Loucy (cell line): ENCODE measurements around the gene CCDC85C.

ENCODE experiments used
- H2AFZ ChIP-seq: fragments of 200-600 bp; sonication (generic); 2 replicates; pipeline ENCODE4 v1.6.0; 2016; ENCODE audit warnings: antibody characterized with exemption, mild to moderate bottlenecking, low read length, moderate library complexity
- H3F3A ChIP-seq: fragments of 200-600 bp; 2 replicates; pipeline ENCODE4 v1.6.0; 2016; ENCODE audit warnings: antibody characterized with exemption, low read depth, mild to moderate bottlenecking
- H3K27me3 ChIP-seq: fragments of 200-600 bp; sonication (generic); 2 replicates; pipeline ENCODE4 v1.6.1; 2014; ENCODE audit warnings: low read length, mild to moderate bottlenecking; ENCODE audit not compliant: insufficient read depth, poor library complexity, severe bottlenecking
- H3K36me3 ChIP-seq: fragments of 200-600 bp; sonication (generic); 2 replicates; pipeline ENCODE4 v1.6.1; 2016; ENCODE audit warnings: low read length; ENCODE audit not compliant: insufficient read depth
- H3K4me1 ChIP-seq: fragments of 200-600 bp; sonication (generic); 2 replicates; pipeline ENCODE4 v1.5.1; 2014; ENCODE audit warnings: low read length, mild to moderate bottlenecking; ENCODE audit not compliant: insufficient read depth, poor library complexity, severe bottlenecking
- H3K4me2 ChIP-seq: fragments of 200-600 bp; sonication (generic); 2 replicates; pipeline ENCODE4 v1.6.0; 2014; ENCODE audit warnings: antibody characterized with exemption, low read length, low read depth, mild to moderate bottlenecking; ENCODE audit not compliant: poor library complexity, severe bottlenecking
- H3K4me3 ChIP-seq: fragments of 200-600 bp; sonication (generic); 2 replicates; pipeline ENCODE4 v1.5.1; 2014; ENCODE audit warnings: low read length, mild to moderate bottlenecking, mixed read lengths; ENCODE audit not compliant: poor library complexity, severe bottlenecking
- H3K79me2 ChIP-seq: fragments of 200-600 bp; sonication (generic); 2 replicates; pipeline ENCODE4 v1.6.1; 2014; ENCODE audit warnings: low read length; ENCODE audit not compliant: insufficient read depth
- H3K9ac ChIP-seq: fragments of 200-600 bp; sonication (generic); 2 replicates; pipeline ENCODE4 v1.6.0; 2014; ENCODE audit warnings: mild to moderate bottlenecking, low read depth, low read length, moderate library complexity; ENCODE audit not compliant: poor library complexity, severe bottlenecking
- H3K9me2 ChIP-seq: fragments of 200-600 bp; sonication (generic); replicated peaks from 2 replicates; pipeline ENCODE4 v1.6.1; 2016; ENCODE audit warnings: low read depth, low read length, mixed read lengths
- H3K9me3 ChIP-seq: fragments of 200-600 bp; sonication (generic); 2 replicates; pipeline ENCODE4 v1.6.1; 2014; ENCODE audit warnings: mild to moderate bottlenecking, antibody characterized with exemption, low read length, low read depth; ENCODE audit not compliant: insufficient read depth
- H4K20me1 ChIP-seq: fragments of 200-600 bp; sonication (generic); 2 replicates; pipeline ENCODE4 v1.6.0; 2014; ENCODE audit warnings: antibody characterized with exemption, low read length, mild to moderate bottlenecking; ENCODE audit not compliant: insufficient read depth, poor library complexity, severe bottlenecking
- CTCF ChIP-seq: fragments of 200-600 bp; sonication (generic); conservative IDR thresholded peaks from 2 replicates; pipeline ENCODE4 v1.5.1; 2014; ENCODE audit warnings: mild to moderate bottlenecking, antibody characterized with exemption, low read length
- EZH2phosphoT487 ChIP-seq: fragments of 200-600 bp; IDR thresholded peaks from 2 replicates; pipeline ENCODE4 v1.6.1; 2018; ENCODE audit warnings: antibody characterized with exemption, mild to moderate bottlenecking, moderate library complexity, borderline replicate concordance

CCDC85C gene

GRCh38 chr14:99544991-99545390, 59.0 kb downstream of the CCDC85C start:
- no peak for TF ChIP-seq CTCF
- TF ChIP-seq EZH2phosphoT487: no peak
- H3K27me3 ChIP-seq: no peaks in the 10 kb centered on the region
- peaks cover 17% of the 10 kb centered on the region for H3K4me1 ChIP-seq
- peaks cover 51% of the 10 kb centered on the region; the same call in 1 of the 2 replicates for H3K79me2 ChIP-seq
- H3K9me2 ChIP-seq: no peaks in the 10 kb centered on the region
- H4K20me1 ChIP-seq: peaks cover 3% of the 10 kb centered on the region
- H2AFZ ChIP-seq: no peak overlapping the region
- H3K9me3 ChIP-seq: no peaks in the 10 kb centered on the region
- H3F3A ChIP-seq: no peaks in the 10 kb centered on the region
- no peaks in the 10 kb centered on the region for H3K36me3 ChIP-seq
- H3K9ac ChIP-seq: no peak overlapping the region
- no peak overlapping the region for H3K4me3 ChIP-seq
- H3K4me2 ChIP-seq: no peak overlapping the region

DNA sequence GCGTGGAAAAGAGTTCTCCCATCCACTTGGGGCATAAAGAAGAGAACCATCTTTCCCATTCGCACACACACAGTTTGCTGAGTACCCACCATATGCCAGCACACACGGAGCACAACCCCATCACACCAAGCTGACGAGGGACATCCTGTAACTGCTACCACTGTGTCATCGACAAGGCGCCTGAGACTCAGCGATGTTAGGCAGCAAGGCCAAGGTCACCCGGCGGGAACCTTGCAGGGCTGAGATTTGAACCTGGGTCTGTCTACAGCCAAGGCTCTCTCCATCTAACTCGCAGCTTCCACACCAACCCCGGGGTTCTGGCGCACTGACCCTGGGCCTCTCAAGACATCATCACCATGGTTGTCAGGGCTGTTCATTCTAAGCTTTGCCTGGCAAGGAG, 60.0 kb downstream of the CCDC85C start:
- Histone ChIP-seq H3F3A (no peaks in the 10 kb centered on the region), H3K27me3 (no peaks in the 10 kb centered on the region), H4K20me1 (peaks cover 3% of the 10 kb centered on the region), H3K79me2 (peaks cover 48% of the 10 kb centered on the region; the same call in 1 of the 2 replicates), H2AFZ (no peak overlapping the region), H3K9me2 (no peaks in the 10 kb centered on the region), H3K9me3 (no peaks in the 10 kb centered on the region), H3K4me2 (no peak overlapping the region), H3K4me3 (no peak overlapping the region), H3K4me1 (peaks cover 17% of the 10 kb centered on the region), H3K36me3 (no peaks in the 10 kb centered on the region), H3K9ac (no peak overlapping the region)
- TF ChIP-seq EZH2phosphoT487 (no peak), CTCF (no peak)

GRCh38 chr14:99543370-99543769, 60.6 kb downstream of the CCDC85C start:
- peaks cover 46% of the 10 kb centered on the region; the same call in 1 of the 2 replicates for H3K79me2 ChIP-seq
- H2AFZ ChIP-seq: no peak overlapping the region
- H3K4me3 ChIP-seq: no peak overlapping the region
- no peak overlapping the region for H3K4me2 ChIP-seq
- H3K4me1 ChIP-seq: peaks cover 17% of the 10 kb centered on the region
- no peaks in the 10 kb centered on the region for H3K9me3 ChIP-seq
- H3K27me3 ChIP-seq: no peaks in the 10 kb centered on the region
- no peaks in the 10 kb centered on the region for H3F3A ChIP-seq
- no peaks in the 10 kb centered on the region for H3K36me3 ChIP-seq
- peaks cover 3% of the 10 kb centered on the region for H4K20me1 ChIP-seq
- H3K9me2 ChIP-seq: no peaks in the 10 kb centered on the region
- TF ChIP-seq CTCF (no peak), EZH2phosphoT487 (no peak)
- no peak overlapping the region for H3K9ac ChIP-seq
